Hepatic stellate cell (primary cell): ENCODE data around the gene ELAPOR1.

Experiments
- DNase-seq: peaks from one replicate; pipeline ENCODE4 v3.0.0; 2011; ENCODE audit warnings: low spot score

The ELAPOR1 gene

GRCh38 chr1:109096120-109096519, 17.8 kb upstream of the ELAPOR1 start:
- DNase-seq: no peak

GRCh38 chr1:109099938-109100773, 13.8 kb upstream of the ELAPOR1 start:
- peak; percentile 95 for DNase-seq

- no peak for DNase-seq
These were observed 9.4 kb upstream of the ELAPOR1 start for GRCh38 chr1:109104364-109105151.

DNA sequence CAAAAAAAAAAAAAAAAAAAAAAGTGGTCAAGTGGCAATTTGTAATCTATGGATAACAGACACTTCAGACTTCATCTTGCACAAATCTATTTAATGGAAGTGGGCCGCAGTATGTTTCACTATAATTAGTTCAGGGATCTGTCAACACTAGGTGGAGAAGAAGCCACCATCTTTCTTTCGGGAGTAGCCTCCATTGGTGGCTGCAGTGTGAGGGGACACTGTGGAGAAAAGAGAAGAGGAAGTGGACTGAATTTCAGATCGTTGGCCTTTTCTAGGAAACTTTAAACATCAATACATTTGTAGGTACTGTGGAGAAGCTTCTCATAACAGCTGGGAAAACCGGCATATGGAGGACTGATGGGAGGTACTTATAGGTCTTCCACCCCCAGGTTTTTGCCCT, 8.0 kb upstream of the ELAPOR1 start:
- no peak for DNase-seq

- no peak for DNase-seq
These were observed 6.1 kb upstream of the ELAPOR1 start for GRCh38 chr1:109107785-109108184.

GRCh38 chr1:109109906-109110305, 4.0 kb upstream of the ELAPOR1 start:
- DNase-seq: no peak

GRCh38 chr1:109111386-109112055, 2.4 kb upstream of the ELAPOR1 start:
- DNase-seq: no peak

DNA sequence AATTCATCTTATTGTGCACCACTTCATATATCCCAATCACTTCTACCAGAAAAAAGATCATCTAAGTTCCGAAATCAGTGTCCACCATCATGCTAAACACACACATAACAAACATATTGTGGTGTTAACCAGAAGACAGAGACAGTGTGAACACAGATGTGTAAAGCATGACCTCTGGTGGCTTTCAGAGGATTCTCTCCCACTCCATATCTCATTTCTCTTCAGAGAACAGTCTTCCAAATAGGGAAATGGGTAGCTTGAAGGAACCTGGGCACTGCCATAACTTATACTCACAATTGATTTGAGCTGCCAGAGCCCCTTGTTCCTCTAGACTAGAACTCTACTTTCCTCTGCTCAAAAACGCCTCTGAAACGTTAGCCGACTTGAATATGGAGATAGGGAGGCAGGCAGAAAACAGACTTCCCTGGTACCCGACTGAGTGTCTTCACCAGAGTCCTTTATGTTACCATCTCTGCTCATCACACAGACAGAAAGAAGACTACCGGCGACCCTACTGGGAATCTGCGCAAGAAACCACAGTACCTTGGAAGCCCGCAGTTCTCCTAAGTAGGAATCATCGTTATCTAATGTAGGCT, 1.8 kb upstream of the ELAPOR1 start:
- no peak for DNase-seq

DNA sequence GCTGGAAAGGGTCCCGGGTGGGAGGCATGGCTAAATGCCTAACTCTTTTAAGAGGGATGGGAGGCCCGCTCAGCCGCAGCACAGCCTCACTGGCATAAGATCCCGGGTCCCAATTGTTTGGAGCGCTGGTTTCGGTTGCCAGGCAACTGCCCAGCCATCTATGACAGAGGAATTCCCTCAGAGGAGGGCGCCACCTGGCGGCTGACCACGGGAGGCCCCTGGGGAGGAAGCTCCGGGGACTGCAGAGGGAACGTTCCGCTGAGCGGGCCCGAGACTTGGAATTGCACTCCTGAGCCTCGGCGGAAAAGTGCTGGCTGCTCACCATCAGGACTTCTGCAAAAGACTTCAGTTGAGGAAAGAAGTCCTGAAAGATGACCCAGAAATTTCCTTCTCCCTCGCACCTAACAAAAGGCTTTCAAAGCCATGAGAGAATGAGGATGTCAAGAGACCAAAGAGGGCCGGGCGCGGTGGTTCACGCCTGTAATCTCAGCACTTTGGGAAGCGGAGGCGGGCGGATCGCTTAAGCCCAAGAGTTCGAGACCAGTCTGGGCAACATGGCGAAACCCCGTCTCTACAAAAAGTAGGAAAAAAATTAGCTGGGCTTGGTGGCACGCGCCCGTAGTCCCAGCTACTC, 1.1 kb upstream of the ELAPOR1 start:
- DNase-seq: peak; percentile 90

DNA sequence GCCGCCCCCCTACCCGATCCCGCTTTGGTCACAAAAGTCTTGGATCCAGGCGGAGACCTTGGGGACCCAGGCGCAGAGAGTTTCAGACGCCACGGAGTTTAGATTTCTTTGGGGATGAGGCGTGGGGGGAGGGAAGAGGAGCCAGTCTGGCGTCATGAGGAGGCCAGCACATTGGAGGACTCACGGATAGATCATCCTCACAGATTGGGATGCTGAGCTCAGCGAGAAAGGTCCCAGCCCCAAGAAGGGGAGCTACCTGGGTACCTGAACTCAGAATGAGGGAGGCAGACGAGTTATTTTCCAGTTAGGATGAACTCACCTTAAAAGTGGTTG, 393 bp downstream of the ELAPOR1 start:
- no peak for DNase-seq

- no peak for DNase-seq
These were observed 1.8 kb downstream of the ELAPOR1 start for GRCh38 chr1:109115685-109116084.

GRCh38 chr1:109116286-109116685, 2.4 kb downstream of the ELAPOR1 start:
- DNase-seq: no peak

- no peak for DNase-seq
These were observed 4.2 kb downstream of the ELAPOR1 start for GRCh38 chr1:109118089-109118488.

DNA sequence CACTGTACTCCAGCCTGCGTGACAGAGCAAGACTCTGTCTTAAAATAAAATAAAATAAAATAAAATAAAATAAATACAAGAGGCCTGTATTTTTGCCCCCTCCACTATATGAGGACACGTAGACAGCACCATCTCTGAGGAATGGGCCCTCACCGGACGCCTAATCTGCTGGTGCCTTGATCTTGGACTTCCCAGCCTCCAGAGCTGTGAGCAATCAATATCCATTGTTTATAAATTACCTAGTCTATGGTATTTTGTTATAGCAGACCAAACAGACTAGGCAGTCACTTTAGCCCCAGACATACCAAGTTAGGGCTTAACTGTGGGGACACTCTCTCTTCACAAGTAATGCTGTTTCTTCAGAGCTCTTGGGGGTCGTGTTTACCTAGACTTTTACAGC, 6.4 kb downstream of the ELAPOR1 start:
- DNase-seq: no peak

GRCh38 chr1:109131059-109131458, 17.1 kb downstream of the ELAPOR1 start:
- no peak for DNase-seq

DNA sequence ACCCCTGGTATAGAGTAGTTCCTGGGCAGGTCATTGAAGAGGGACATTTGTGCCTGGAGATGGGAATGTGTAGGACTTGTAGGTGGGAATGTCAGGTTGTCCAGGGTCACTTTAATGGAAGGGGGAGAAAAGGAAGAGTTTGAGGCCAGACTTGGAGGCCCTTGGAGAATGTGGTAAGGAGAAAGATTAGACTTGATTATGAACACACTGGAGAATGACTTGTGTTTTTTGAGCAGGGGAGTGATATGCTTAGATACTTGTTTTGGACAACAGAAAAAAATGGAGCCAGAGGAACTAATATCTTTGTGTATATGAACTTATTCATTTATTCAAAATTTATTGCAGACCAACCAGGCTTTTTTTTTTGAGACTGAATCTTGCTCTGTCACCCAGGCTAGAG, 17.9 kb downstream of the ELAPOR1 start:
- no peak for DNase-seq

GRCh38 chr1:109133002-109133706, 19.2 kb downstream of the ELAPOR1 start:
- DNase-seq: no peak

DNA sequence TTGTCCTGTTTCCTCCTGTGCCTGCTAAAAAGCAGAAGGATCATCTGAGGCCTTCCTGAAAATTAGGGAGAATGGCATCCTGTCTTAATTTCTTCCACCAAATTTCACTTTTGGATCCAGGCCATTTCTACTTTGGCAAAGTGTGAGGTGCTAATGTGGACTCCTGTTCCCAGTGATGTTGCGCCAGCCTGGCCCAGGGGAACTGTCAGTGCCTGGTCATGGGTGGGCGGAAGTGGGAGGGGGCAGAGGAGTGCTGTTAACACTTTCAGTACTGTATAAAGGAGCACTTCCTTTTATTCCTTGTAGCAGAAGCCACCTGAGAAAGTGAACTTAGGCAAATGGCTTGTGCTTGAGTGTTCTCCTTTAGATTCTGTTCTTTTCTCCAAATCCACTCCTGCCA, 19.9 kb downstream of the ELAPOR1 start:
- no peak for DNase-seq

DNA sequence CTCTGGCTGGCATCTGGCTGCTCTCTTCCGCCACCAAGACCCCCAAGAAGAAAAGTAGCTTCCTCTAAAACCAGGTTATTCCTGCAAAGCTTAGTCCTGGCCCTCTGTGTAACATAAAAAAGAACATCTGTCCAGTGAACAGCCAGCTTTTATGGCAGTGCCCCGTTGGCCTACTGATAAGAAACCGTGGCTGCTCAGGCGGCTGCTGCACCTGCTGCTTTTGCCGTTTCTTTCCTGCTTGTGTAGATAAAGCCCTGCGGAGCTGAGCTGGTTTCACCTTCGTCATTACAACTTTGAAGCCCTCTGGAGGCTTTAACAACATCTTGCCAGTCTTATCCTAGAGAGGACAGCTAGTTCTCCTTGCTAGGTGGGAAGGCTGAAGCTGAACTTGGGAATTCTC, 20.5 kb downstream of the ELAPOR1 start:
- no peak for DNase-seq

DNA sequence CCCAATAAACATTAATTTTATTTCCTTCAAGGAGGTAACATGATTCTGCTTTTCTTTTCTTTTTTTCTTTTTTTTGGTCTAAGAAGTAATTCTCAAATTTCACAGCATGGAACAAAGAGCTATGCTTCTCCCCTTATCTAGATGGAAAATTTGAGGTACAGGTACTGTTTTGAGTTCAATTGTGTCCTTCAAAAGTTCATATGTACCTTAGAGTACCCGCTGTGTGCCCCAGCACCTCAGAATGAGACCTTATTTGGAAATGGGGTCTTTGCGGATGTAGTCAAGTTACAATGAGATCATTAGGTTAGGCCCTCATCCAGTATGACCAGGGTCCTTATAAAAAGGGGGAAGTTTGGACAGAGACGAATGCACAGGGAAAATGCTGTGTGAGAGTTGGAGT, 22.0 kb downstream of the ELAPOR1 start:
- no peak for DNase-seq

- no peak for DNase-seq
These were observed 22.9 kb downstream of the ELAPOR1 start for GRCh38 chr1:109136766-109137165.
